PFSK-1 (cell line): ENCODE data around the gene HIPK2.

ENCODE experiments used
- FOXP2 ChIP-seq: optimal IDR thresholded peaks from 2 replicates; pipeline ENCODE3; 2011; ENCODE audit warnings: borderline replicate concordance, control low read depth, inconsistent platforms; ENCODE audit not compliant: insufficient read depth; ENCODE audit errors: extremely low read length, extremely low read depth
- POLR2AphosphoS5 ChIP-seq: IDR thresholded peaks from 2 replicates; pipeline ENCODE4 v1.6.1; 2012; ENCODE audit warnings: low read depth, mild to moderate bottlenecking, control low read depth, low read length, moderate library complexity
- SIN3A ChIP-seq: IDR thresholded peaks from 2 replicates; pipeline ENCODE4 v1.6.1; 2012; ENCODE audit warnings: mild to moderate bottlenecking, low read length, moderate library complexity, borderline replicate concordance; ENCODE audit not compliant: insufficient read depth
- TAF1 ChIP-seq: IDR thresholded peaks from 2 replicates; pipeline ENCODE4 v1.6.1; 2012; ENCODE audit warnings: low read length, control low read depth, borderline replicate concordance; ENCODE audit not compliant: insufficient read depth
- TF ChIP-seq, protein P1 (sequence below), 2 experiments: IDR thresholded peaks; 2 replicates each; pipeline versions ENCODE4 v1.6.1 to v1.8.0; 2011 to 2012; ENCODE audit warnings: low read depth in 2 of 2, low read length in 2 of 2, control low read depth in 1 of 2, inconsistent platforms in 1 of 2, mild to moderate bottlenecking in 1 of 2, moderate library complexity in 1 of 2; ENCODE audit not compliant: insufficient read depth in 1 of 2

HIPK2 gene

DNA sequence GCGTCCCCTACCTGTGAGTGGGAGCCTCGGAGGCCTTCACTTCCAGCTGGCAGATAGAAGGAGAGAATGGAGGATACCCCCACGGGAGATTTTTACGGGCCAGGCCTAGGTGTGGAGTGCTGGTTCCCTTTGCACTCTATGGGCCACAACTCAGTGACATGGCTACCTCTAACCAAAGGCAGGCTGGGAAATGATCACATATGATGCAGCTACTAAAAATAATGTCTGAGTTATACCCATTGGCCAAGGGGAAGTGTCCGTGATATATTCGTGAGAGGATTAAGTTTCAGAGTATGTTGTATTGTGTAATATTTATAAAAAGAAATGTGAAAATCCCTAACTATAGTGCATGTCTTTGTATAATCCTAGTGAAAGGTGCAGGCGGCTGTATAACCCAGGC, 13.5 kb upstream of the HIPK2 start:
- no peak for TF ChIP-seq TAF1
- no peak for TF ChIP-seq SIN3A
- TF ChIP-seq POLR2AphosphoS5 = no peak
- no peak for TF ChIP-seq FOXP2
- TF ChIP-seq, protein P1, sequence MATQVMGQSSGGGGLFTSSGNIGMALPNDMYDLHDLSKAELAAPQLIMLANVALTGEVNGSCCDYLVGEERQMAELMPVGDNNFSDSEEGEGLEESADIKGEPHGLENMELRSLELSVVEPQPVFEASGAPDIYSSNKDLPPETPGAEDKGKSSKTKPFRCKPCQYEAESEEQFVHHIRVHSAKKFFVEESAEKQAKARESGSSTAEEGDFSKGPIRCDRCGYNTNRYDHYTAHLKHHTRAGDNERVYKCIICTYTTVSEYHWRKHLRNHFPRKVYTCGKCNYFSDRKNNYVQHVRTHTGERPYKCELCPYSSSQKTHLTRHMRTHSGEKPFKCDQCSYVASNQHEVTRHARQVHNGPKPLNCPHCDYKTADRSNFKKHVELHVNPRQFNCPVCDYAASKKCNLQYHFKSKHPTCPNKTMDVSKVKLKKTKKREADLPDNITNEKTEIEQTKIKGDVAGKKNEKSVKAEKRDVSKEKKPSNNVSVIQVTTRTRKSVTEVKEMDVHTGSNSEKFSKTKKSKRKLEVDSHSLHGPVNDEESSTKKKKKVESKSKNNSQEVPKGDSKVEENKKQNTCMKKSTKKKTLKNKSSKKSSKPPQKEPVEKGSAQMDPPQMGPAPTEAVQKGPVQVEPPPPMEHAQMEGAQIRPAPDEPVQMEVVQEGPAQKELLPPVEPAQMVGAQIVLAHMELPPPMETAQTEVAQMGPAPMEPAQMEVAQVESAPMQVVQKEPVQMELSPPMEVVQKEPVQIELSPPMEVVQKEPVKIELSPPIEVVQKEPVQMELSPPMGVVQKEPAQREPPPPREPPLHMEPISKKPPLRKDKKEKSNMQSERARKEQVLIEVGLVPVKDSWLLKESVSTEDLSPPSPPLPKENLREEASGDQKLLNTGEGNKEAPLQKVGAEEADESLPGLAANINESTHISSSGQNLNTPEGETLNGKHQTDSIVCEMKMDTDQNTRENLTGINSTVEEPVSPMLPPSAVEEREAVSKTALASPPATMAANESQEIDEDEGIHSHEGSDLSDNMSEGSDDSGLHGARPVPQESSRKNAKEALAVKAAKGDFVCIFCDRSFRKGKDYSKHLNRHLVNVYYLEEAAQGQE (IDR thresholded peaks at IDR 0.05; ENCODE audit: insufficient read depth in 1 of 2, low read depth in 2 of 2, low read length in 2 of 2) = no peak

DNA sequence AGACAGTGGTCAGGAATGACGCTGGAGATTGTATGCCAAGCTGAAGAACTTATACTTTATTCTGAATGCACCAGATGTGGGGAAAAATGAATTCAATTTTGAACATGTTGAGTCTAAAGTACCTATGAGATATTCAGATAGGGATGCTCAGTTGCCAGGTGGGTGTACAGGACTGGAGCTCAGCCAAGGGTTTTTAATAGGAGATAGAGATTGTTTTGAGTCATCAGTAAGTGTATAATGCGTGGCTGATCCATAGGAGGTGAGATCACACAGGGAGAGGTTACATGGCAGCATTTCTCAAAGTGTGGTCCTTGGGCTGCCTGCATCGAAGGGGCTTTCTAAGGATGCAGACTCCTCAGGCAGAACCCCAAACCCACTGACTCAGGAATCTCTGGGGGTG, 6.8 kb upstream of the HIPK2 start:
- TF ChIP-seq POLR2AphosphoS5 (no peak), TAF1 (no peak), FOXP2 (no peak), SIN3A (no peak)
- TF ChIP-seq, protein P1 (IDR thresholded peaks at IDR 0.05; ENCODE audit: insufficient read depth in 1 of 2, low read depth in 2 of 2, low read length in 2 of 2) = no peak

- TF ChIP-seq, protein P1 (IDR thresholded peaks at IDR 0.05; ENCODE audit: insufficient read depth in 1 of 2, low read depth in 2 of 2, low read length in 2 of 2) = no peak
- TF ChIP-seq SIN3A (no peak), FOXP2 (no peak), POLR2AphosphoS5 (no peak), TAF1 (no peak)
Measured at GRCh38 chr7:139783647-139784385, 6.0 kb upstream of the HIPK2 start.

- TF ChIP-seq SIN3A (no peak), POLR2AphosphoS5 (no peak), FOXP2 (no peak), TAF1 (no peak)
- TF ChIP-seq, protein P1 (IDR thresholded peaks at IDR 0.05; ENCODE audit: insufficient read depth in 1 of 2, low read depth in 2 of 2, low read length in 2 of 2) = no peak
Measured at GRCh38 chr7:139782932-139783331, 5.1 kb upstream of the HIPK2 start.
